Tibial artery (tissue), 4 donors: Measurements from ENCODE around the gene MTHFD1L.

Source experiments
- DNase-seq, 2 donors: peaks; one replicate each; pipeline ENCODE4 v3.0.0-alpha.2; 2019
- H3K27ac ChIP-seq, 2 donors: fragments of 200-600 bp; sonication (generic) in 1 of 2; 1 replicate in 1 of 2; 2 replicates in 1 of 2; pipeline ENCODE4 v1.5.1; 2018 to 2019; ENCODE audit warnings: mild to moderate bottlenecking in 1 of 2
- H3K27me3 ChIP-seq, 2 donors: fragments of 200-600 bp; sonication (generic) in 1 of 2; one replicate each; pipeline versions ENCODE4 v1.5.1 to v1.6.0; 2016 to 2019
- H3K36me3 ChIP-seq, 3 donors: fragments of 200-600 bp; sonication (generic) in 2 of 3; one replicate each; pipeline ENCODE4 v1.5.1; 2016 to 2019; ENCODE audit warnings: mild to moderate bottlenecking in 2 of 3
- H3K4me1 ChIP-seq, 4 donors: fragments of 200-600 bp; sonication (generic) in 2 of 4; 1 replicate in 3 of 4; 2 replicates in 1 of 4; pipeline ENCODE4 v1.5.1; 2016 to 2019
- H3K4me3 ChIP-seq, 2 donors: fragments of 200-600 bp; sonication (generic) in 1 of 2; 1 replicate in 1 of 2; 2 replicates in 1 of 2; pipeline ENCODE4 v1.5.1; 2018 to 2019; ENCODE audit warnings: mild to moderate bottlenecking in 2 of 2
- H3K9me3 ChIP-seq, 3 donors: fragments of 200-600 bp; sonication (generic) in 1 of 3; one replicate each; pipeline ENCODE4 v1.5.1; 2016 to 2019
- intact Hi-C: fragments of 100-400 bp; cut with DNase I; formaldehyde crosslinking; loops from one replicate; pipeline ENCODE4 v1.15.0; 2023; ENCODE audit warnings: low total_unique reads
- TF ChIP-seq, protein P1 (sequence below), 2 experiments: fragments of 200-600 bp in 1 of 2; fragments of 450-650 bp in 1 of 2; IDR thresholded peaks; one replicate each; pipeline ENCODE4 v1.5.1; 2017 to 2019; ENCODE audit warnings: antibody characterized with exemption in 2 of 2, mild to moderate bottlenecking in 1 of 2, moderate library complexity in 1 of 2

MTHFD1L gene

DNA sequence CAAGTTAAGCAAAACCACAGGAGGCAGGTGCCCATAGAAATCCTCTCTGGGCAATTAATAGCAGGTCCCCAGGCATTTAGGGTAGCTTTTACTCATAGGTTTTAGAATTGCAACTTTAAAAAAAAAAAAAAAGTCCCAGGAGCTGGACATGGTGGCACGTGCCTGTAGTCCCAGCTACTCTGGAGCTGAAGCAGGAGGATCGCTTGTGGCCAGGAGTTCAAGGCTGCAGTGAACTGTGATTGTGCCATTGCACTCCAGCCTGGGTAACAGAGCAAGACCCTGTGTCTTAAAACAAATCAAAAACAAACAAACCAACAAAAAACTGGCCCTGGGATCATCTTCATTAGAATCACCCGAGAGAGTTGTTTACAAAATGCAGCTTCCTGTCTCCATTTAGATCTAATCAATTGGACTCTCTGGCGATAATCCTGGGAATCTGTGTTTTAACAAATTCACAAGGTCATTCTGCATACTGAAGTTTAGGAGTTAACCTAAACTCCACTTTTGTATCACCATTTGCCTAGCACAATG lies 242.5 kb downstream of the MTHFD1L start:
- Histone ChIP-seq H3K27ac (no peak overlapping the region), H3K4me3 (no peak overlapping the region), H3K36me3 (no peaks in the 10 kb centered on the region), H3K9me3 (no peaks in the 10 kb centered on the region), H3K4me1 (peaks cover 0 to 8% (median 0%) of the 10 kb centered on the region in 4 donors), H3K27me3 (no peaks in the 10 kb centered on the region)
- DNase-seq: no peak
- TF ChIP-seq, protein P1, sequence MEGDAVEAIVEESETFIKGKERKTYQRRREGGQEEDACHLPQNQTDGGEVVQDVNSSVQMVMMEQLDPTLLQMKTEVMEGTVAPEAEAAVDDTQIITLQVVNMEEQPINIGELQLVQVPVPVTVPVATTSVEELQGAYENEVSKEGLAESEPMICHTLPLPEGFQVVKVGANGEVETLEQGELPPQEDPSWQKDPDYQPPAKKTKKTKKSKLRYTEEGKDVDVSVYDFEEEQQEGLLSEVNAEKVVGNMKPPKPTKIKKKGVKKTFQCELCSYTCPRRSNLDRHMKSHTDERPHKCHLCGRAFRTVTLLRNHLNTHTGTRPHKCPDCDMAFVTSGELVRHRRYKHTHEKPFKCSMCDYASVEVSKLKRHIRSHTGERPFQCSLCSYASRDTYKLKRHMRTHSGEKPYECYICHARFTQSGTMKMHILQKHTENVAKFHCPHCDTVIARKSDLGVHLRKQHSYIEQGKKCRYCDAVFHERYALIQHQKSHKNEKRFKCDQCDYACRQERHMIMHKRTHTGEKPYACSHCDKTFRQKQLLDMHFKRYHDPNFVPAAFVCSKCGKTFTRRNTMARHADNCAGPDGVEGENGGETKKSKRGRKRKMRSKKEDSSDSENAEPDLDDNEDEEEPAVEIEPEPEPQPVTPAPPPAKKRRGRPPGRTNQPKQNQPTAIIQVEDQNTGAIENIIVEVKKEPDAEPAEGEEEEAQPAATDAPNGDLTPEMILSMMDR (IDR thresholded peaks at IDR 0.05): no peak
- intact Hi-C loops: no loop called here

DNA sequence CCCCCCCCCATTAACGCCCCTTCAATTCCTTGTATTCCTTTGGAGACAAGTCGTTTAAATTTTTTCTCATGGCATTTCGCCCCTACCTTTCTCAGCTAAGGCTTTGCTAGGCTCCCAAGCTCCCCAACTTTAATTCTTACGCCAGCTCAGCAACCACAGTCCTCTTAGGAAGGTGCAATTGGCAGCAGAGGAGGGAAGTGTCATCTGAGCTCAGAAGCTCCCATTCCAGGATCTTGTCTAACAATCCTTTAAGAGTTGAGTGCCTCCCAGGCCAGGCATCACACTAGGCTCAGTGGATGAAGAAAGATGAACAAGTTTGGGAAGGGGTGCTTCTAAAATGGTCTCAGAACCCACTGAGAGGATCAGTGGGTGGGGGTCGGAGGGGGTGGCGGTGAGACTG lies 243.0 kb downstream of the MTHFD1L start:
- DNase-seq: no peak
- no peak overlapping the region for H3K4me3 ChIP-seq
- H3K27ac ChIP-seq: no peak overlapping the region
- H3K9me3 ChIP-seq: no peaks in the 10 kb centered on the region
- no peaks in the 10 kb centered on the region for H3K27me3 ChIP-seq
- TF ChIP-seq, protein P1 (IDR thresholded peaks at IDR 0.05): no peak
- peaks cover 0 to 2% (median 0%) of the 10 kb centered on the region in 4 donors for H3K4me1 ChIP-seq
- intact Hi-C loops: no loop called here
- H3K36me3 ChIP-seq: no peaks in the 10 kb centered on the region

DNA sequence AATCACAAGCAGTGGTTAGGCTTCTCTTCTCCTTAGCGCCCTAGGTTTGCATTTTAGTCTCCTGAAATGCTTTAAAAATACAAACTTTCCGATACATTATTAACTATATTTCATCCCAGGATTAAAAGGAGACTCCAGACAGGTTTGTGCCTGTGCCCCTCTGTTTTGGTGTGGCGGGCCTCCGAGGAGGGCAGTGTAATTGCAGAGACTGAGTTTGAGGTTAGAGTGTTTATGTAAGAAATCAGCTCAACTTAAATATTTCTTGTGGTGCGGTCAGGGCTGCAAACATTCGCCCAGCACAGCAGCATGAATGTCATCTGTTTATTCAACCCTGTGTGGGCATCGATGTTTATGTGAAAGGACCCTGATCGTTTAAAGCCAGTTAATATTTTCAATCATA lies 243.9 kb downstream of the MTHFD1L start:
- no peaks in the 10 kb centered on the region for H3K27me3 ChIP-seq
- no peak overlapping the region for H3K27ac ChIP-seq

DNA sequence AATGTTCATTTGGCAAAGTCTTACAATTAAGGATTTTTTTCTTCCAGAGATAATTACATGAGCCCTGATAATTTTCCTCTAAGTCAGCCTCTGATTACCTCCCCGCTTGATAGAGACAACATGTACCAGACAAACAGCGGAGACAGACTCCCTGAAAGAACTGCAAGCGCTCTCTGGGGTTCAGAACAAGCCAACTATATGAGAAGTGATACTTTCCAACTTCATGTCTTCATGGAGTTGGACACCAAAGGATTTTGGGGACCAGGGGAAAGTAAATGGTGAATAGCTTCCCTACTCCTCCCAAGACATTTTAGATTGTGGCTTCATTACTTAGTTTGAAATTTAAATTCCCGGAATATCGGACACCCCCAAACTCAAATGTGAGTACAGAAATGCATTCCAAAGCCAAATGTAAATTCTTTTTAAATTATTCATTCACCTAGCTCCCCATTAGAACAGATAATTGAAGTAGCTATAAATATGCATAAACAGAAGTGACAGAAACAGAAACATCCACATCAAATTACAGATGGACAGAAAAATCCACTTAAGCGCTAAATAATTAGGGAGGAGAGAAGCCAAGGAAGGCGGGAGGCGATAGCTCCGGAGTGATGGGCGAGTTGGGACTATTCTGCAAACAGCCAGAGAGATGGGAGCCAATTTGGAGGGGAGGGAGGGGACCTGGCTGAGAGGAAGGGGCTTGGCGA lies 244.5 kb downstream of the MTHFD1L start:
- H3K4me1 ChIP-seq: no peaks in the 10 kb centered on the region
- TF ChIP-seq, protein P1 (IDR thresholded peaks at IDR 0.05): no peak

More for the DNA sequence above, 243.9 kb downstream of the MTHFD1L start:
- Histone ChIP-seq H3K36me3 (no peaks in the 10 kb centered on the region), H3K4me1 (no peaks in the 10 kb centered on the region), H3K4me3 (no peak overlapping the region), H3K9me3 (no peaks in the 10 kb centered on the region)
- no peak for DNase-seq
- intact Hi-C loops: no loop called here
- TF ChIP-seq, protein P1 (IDR thresholded peaks at IDR 0.05): no peak

DNA sequence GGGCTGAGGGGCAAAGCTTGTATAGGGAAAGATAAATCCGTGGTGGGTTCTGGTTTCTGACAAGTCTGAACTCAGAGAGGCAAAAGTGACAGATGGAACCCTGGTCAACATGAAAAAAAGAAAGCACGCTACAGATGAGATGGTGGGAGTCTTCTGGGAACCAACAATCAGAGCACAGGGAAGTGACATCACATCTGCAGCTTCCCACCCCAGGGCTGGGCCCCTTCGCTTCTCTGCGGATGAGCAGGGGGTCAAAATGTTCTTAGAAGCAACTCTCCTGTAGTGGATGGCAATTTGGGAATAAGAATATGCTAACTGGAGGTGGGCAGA lies 245.0 kb downstream of the MTHFD1L start:
- intact Hi-C loops: no loop called here
- Histone ChIP-seq H3K27ac (no peak overlapping the region), H3K9me3 (no peaks in the 10 kb centered on the region), H3K4me1 (no peaks in the 10 kb centered on the region), H3K27me3 (no peaks in the 10 kb centered on the region), H3K36me3 (no peaks in the 10 kb centered on the region), H3K4me3 (no peak overlapping the region)
- DNase-seq: no peak
- TF ChIP-seq, protein P1 (IDR thresholded peaks at IDR 0.05): no peak

More for the DNA sequence above, 244.5 kb downstream of the MTHFD1L start:
- Histone ChIP-seq H3K36me3 (no peaks in the 10 kb centered on the region), H3K27me3 (no peaks in the 10 kb centered on the region), H3K9me3 (no peaks in the 10 kb centered on the region), H3K4me3 (no peak overlapping the region), H3K27ac (no peak overlapping the region)
- DNase-seq: no peak
- intact Hi-C loops: no loop called here
